Measurements from ENCODE around the gene CLEC18B.
"Not testable (repeated sequence)": the region's sequence is repeated elsewhere in the genome, so short reads cannot be mapped to it uniquely, and the experiment has no call there.

CLEC18B gene

DNA sequence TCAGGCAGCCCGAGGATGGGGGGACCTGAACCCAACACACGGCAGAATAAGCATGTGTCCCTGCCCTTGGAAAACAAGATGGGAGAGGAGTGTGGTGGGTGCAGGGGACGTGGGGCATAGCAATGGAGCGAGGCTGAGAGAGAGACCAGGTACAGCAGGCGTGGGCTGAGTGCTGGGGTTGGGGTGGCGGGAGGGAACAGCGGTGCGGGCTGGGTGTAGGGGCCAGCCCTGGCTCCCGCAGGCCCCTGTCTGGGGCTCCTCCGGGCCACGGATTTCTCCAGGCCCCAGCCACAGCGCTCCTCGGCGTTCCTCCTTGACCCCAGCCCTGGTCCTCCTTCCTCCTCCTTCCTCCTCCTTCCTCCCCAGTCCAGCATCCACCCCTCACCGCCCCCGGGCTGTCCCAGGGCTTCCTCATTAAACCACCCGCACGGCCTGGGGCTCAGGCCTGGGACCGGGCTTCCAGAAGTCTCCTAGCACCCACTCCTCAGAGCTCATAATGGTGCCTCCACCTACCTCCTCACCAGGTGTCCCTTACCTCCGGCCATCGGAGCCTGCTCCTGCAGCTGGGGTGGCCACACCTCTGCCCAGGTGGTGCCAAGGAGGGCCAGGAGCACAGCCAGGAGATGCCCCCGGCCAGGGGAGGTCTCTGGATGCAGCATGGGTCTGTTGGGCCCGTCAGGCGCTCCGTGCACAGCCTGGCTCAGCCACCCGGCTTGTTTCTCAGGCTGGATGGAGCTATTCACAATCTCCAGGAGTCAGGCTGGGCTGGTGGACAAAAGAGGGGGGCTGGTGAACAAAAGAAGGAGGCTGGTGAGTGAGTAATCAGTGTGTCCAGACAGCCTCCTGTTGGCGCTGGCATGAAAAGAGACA lies at the start of gene CLEC18B:
Gene CLEC18B (minus strand): TSS at position 867 of the 870 bp plus-strand sequence. CDS start 208 bp downstream, at position 659.
- DNase-seq (ENCODE audit: low spot score), result not testable (repeated sequence)

DNA sequence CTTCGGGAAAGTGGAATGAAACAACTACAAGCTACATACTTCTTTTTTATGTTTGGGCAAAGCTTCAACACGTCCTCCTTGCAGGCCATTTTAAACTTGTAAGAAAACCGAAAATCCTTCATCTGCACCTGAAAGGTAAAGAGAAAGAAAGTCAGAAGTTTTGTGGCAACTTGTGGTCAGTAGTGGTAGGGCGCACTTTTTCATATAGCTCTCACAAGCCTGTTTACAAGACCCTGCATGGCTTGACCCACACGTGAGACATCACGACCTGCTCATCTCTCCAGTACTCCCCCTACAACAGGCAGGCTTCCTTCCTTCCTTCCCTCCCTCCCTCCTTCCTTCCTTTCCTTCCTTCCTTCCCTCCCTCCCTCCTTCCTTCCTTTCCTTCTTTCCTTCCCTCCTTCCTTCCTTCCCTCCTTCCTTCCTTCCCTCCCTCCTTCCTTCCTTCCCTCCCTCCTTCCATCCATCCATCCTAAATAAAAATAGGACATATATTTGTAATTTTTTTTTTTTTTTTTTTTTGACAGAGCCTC lies 48.7 kb upstream of the CLEC18B start:
- TF ChIP-seq, protein P1, sequence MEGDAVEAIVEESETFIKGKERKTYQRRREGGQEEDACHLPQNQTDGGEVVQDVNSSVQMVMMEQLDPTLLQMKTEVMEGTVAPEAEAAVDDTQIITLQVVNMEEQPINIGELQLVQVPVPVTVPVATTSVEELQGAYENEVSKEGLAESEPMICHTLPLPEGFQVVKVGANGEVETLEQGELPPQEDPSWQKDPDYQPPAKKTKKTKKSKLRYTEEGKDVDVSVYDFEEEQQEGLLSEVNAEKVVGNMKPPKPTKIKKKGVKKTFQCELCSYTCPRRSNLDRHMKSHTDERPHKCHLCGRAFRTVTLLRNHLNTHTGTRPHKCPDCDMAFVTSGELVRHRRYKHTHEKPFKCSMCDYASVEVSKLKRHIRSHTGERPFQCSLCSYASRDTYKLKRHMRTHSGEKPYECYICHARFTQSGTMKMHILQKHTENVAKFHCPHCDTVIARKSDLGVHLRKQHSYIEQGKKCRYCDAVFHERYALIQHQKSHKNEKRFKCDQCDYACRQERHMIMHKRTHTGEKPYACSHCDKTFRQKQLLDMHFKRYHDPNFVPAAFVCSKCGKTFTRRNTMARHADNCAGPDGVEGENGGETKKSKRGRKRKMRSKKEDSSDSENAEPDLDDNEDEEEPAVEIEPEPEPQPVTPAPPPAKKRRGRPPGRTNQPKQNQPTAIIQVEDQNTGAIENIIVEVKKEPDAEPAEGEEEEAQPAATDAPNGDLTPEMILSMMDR (IDR thresholded peaks at IDR 0.05; ENCODE audit: extremely low read depth, missing control alignments), result no peak
- DNase-seq (ENCODE audit: low spot score), result no peak

DNA sequence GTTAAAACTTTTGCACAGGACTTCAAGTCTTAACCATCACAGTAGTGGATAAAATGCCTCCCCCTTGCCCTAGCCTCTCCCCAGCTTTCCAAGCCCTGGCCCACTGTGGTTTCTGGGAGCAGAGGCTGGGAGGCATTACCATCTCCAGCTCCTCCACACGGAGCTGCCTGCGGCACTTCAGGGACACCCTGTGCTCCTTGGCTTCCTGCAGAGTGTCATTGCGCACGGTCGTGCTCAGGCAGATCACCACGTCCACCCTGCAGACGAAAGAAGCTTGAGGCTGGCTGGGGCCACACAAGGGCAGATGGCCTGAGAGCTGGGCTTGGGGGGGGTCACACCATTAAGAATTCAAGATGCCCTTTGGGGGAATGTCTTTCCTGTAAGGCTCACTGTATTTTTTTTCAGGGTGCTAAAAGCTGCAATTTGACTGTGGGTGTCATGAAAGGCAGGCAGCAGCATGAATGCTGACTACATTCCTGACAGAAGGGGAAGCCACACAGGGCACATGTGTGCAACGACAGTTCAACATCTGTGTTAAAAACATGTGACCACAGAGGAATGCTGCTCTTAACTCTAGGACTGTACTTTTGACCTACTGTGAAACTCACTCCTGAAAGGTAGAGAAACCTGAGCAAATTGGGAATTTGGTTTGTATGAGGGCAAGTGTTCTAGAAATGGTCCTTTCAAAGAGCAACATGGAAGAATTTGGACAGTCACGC lies 47.7 kb upstream of the CLEC18B start:
- DNase-seq (ENCODE audit: low spot score), result no peak
- TF ChIP-seq, protein P1 (IDR thresholded peaks at IDR 0.05; ENCODE audit: extremely low read depth, missing control alignments), result no peak

DNA sequence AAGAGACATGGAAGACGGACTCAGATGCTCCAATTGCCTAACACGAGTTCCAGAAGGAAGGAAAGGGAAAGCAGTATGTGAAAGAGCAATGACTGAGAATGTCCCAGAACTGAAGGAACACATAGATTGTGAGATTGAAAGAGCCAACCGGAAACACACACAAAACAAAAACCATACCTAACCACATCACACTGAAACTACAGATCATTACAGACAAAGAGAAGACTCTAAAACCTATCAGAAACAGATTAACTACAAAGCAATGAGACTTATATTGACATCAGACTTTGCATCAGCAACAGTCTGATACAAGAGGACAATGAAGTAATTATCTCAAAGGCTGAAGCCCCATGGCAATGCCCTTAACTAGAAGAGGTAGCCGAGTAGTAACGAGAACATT lies 45.6 kb upstream of the CLEC18B start:
- DNase-seq (ENCODE audit: low spot score), result peak; percentile 39
- TF ChIP-seq, protein P1 (IDR thresholded peaks at IDR 0.05; ENCODE audit: extremely low read depth, missing control alignments), result no peak

DNA sequence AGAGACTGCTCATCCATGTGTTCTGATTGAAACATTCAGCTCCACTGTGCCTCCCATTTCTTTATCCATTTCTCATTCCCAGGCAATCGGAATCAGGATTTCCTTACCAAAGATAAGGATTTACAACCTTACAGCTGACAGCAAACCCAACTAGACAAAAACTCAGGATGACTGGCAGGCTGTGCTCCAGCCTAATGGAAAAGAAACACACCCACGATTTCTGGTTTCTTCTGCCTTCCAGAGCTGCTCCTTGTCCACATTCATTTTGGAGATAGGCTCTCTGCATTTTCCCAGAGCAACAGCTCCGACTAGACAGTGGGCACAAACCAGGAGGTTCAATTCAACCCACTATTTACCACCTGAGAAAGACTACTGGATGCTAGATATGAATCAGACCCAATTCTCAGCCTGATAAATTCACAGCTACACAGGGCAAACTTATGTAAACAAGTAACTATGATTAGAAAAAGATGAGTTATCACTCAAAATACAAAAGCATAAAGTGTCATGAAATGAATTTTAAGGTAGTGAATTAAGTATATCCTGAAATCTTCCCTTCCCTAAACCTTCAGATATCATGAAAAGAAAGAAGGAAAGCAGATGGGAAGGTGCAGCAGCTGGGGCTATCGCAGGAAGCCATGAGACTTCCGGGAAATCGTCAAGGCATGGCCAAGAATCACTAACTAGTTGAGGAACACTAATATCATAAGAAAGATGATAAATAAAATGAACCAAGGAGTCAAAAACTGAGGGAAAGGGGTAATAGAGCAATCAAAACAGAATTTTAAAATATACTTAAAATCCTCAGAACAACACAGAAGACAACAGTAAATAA lies 44.8 kb upstream of the CLEC18B start:
- no peak for DNase-seq (ENCODE audit: low spot score)
- TF ChIP-seq, protein P1 (IDR thresholded peaks at IDR 0.05; ENCODE audit: extremely low read depth, missing control alignments), result no peak

DNA sequence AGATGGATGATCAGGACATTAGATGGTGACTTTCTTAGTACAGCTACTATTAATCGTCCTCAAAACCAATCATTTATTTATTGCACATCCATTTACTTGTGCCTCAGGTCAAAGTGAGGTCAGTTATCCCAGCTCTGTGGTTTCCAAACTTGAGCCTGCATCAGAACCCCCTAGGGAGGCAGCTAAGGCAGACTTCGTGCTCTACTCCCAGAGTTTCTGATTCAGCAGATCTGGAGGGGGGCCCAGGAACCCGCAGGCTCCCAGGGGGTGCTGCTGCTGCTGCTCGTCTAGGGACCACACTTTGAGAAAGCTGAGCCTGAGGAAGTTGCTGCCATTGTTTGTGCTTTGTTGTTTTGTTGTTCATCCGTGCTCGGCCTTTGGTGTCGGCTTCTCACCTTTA lies 44.0 kb upstream of the CLEC18B start:
- TF ChIP-seq, protein P1 (IDR thresholded peaks at IDR 0.05; ENCODE audit: extremely low read depth, missing control alignments), result no peak
- no peak for DNase-seq (ENCODE audit: low spot score)

DNA sequence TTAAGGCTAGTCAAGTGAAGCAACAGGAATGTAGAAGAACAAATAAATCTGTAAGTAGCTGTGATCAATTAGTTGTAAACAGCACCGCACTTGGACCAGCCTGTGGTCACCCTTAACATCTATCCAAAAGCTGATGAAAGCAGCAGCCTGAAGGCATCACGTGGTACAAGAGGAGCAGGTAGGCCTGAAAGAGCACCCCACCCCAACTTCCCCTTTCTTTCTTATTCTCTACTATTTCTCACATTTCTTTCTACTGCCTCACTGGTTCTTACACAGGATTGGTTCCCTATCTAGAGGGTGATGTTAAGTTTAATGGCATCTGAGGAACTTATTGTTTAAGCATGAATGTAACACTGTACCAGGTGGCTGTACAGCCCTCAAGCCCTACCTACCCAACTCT lies 42.6 kb upstream of the CLEC18B start:
- peak; percentile 50 for DNase-seq (ENCODE audit: low spot score)
- TF ChIP-seq, protein P1 (IDR thresholded peaks at IDR 0.05; ENCODE audit: extremely low read depth, missing control alignments), result no peak
